ENCODE data around the gene DGKD. TPM values are rescaled to one million over a fixed set of nuclear protein-coding genes. Genes with fewer than 3 reads are reported as not detected.

The DGKD gene
- total RNA-seq, 6 experiments from 2014 or later = 6.5 to 16.6 (median 14.2) TPM

GRCh38 chr2:233430651-233431050, 76.4 kb downstream of the DGKD start:
- no peaks in the 10 kb centered on the region for H3K4me1 ChIP-seq
- 100% methylated on average over 1 of the region's 1 CpG for WGBS (ENCODE audit: insufficient coverage, low coverage, low lambda C conversion rate, missing lambda C conversion rate)
- no peak overlapping the region for H3K4me3 ChIP-seq
- ATAC-seq (no peak), DNase-seq (no peak)
- no peak overlapping the region for H3K27ac ChIP-seq
- intact Hi-C loops (cut with DNase I) = no loop called here
- no peak for TF ChIP-seq POLR2A (IDR thresholded peaks at IDR 0.05)
- no peaks in the 10 kb centered on the region for H3K36me3 ChIP-seq
- H3K27me3 ChIP-seq = no peaks in the 10 kb centered on the region
- no peaks in the 10 kb centered on the region for H3K9me3 ChIP-seq

- H3K9me3 ChIP-seq = no peaks in the 10 kb centered on the region
- no peak overlapping the region for H3K27ac ChIP-seq
- H3K4me1 ChIP-seq = no peaks in the 10 kb centered on the region
- ATAC-seq (no peak), DNase-seq (no peak)
- peaks cover 0 to 20% (median 2%) of the 10 kb centered on the region in 4 donors for H3K36me3 ChIP-seq
- H3K4me3 ChIP-seq = no peak overlapping the region
- H3K27me3 ChIP-seq = no peaks in the 10 kb centered on the region
- intact Hi-C loops (cut with DNase I) = no loop called here
- TF ChIP-seq POLR2A (IDR thresholded peaks at IDR 0.05) (no peak), CTCF (IDR thresholded peaks at IDR 0.05) (no peak)
- 100% methylated on average over 2 of the region's 2 CpGs for WGBS (ENCODE audit: insufficient coverage, low coverage, low lambda C conversion rate, missing lambda C conversion rate)
Observed at GRCh38 chr2:233433029-233433428, 78.7 kb downstream of the DGKD start.

GRCh38 chr2:233433794-233434193, 79.5 kb downstream of the DGKD start:
- H3K4me1 ChIP-seq = no peaks in the 10 kb centered on the region
- no peaks in the 10 kb centered on the region for H3K27me3 ChIP-seq
- 93% methylated on average over 1 of the region's 1 CpG for WGBS (ENCODE audit: insufficient coverage, low coverage, low lambda C conversion rate, missing lambda C conversion rate)
- TF ChIP-seq POLR2A (IDR thresholded peaks at IDR 0.05) (no peak), CTCF (IDR thresholded peaks at IDR 0.05) (no peak)
- H3K4me3 ChIP-seq = no peak overlapping the region
- ATAC-seq (no peak), DNase-seq (no peak)
- peaks cover 0 to 24% (median 2%) of the 10 kb centered on the region in 4 donors for H3K36me3 ChIP-seq
- no peaks in the 10 kb centered on the region for H3K9me3 ChIP-seq
- no peak overlapping the region for H3K27ac ChIP-seq
- intact Hi-C loops (cut with DNase I) = no loop called here

- Histone ChIP-seq H3K4me1 (no peaks in the 10 kb centered on the region), H3K27ac (no peak overlapping the region), H3K9me3 (no peaks in the 10 kb centered on the region), H3K36me3 (peaks cover 0 to 32% (median 4%) of the 10 kb centered on the region in 4 donors), H3K27me3 (no peaks in the 10 kb centered on the region), H3K4me3 (no peak overlapping the region)
- ATAC-seq = no peak
- DNase-seq = peak in 2 of 3 donors; percentile 10 to 27
- TF ChIP-seq CTCF (IDR thresholded peaks at IDR 0.05) (no peak), POLR2A (IDR thresholded peaks at IDR 0.05) (no peak)
- intact Hi-C loops (cut with DNase I) = no loop called here
- WGBS (ENCODE audit: insufficient coverage, low coverage, low lambda C conversion rate, missing lambda C conversion rate) = 91% methylated on average over 18 of the region's 18 CpGs
Observed at GRCh38 chr2:233434666-233435330, 80.5 kb downstream of the DGKD start.

GRCh38 chr2:233435436-233436190, 81.3 kb downstream of the DGKD start:
- no peak overlapping the region for H3K27ac ChIP-seq
- H3K27me3 ChIP-seq = no peaks in the 10 kb centered on the region
- intact Hi-C loops (cut with DNase I) = no loop called here
- no peaks in the 10 kb centered on the region for H3K9me3 ChIP-seq
- no peak for ATAC-seq
- peak in 2 of 3 donors; percentile 6 to 23 for DNase-seq
- no peak overlapping the region for H3K4me3 ChIP-seq
- TF ChIP-seq POLR2A (IDR thresholded peaks at IDR 0.05) (no peak), CTCF (IDR thresholded peaks at IDR 0.05) (no peak)
- no peaks in the 10 kb centered on the region for H3K4me1 ChIP-seq
- peaks cover 0 to 32% (median 5%) of the 10 kb centered on the region in 4 donors for H3K36me3 ChIP-seq
- WGBS (ENCODE audit: insufficient coverage, low coverage, low lambda C conversion rate, missing lambda C conversion rate) = 94% methylated on average over 13 of the region's 18 CpGs
